ENCODE data around the gene ANXA1. TPM values are rescaled to one million over a fixed set of nuclear protein-coding genes. Genes with fewer than 3 reads are reported as not detected.
A peak's percentile ranks its signal among the peaks of the same experiment; 100 is the strongest.

ANXA1 gene
- total RNA-seq, 1 donor from 2014 or later, result 309 TPM

- TF ChIP-seq CTCF (conservative IDR thresholded peaks at IDR 0.05; ENCODE audit: low read depth, low read length), result no peak
- no peak overlapping the region for H3K4me3 ChIP-seq (ENCODE audit: low read depth, low read length)
- DNase-seq (ENCODE audit: low read depth), result no peak
Observed at GRCh38 chr9:73129941-73130685, 21.6 kb upstream of the ANXA1 start.

- H3K4me3 ChIP-seq (ENCODE audit: low read depth, low read length), result no peak overlapping the region
- TF ChIP-seq CTCF (conservative IDR thresholded peaks at IDR 0.05; ENCODE audit: low read depth, low read length), result no peak
- no peak for DNase-seq (ENCODE audit: low read depth)
Observed at GRCh38 chr9:73131461-73131860, 20.2 kb upstream of the ANXA1 start.

GRCh38 chr9:73132034-73132776, 19.5 kb upstream of the ANXA1 start:
- peak overlapping the region; percentile 49 for H3K4me3 ChIP-seq (ENCODE audit: low read depth, low read length)
- no peak for TF ChIP-seq CTCF (conservative IDR thresholded peaks at IDR 0.05; ENCODE audit: low read depth, low read length)
- no peak for DNase-seq (ENCODE audit: low read depth)

GRCh38 chr9:73133022-73133651, 18.5 kb upstream of the ANXA1 start:
- H3K4me3 ChIP-seq (ENCODE audit: low read depth, low read length), result no peak overlapping the region
- no peak for TF ChIP-seq CTCF (conservative IDR thresholded peaks at IDR 0.05; ENCODE audit: low read depth, low read length)
- DNase-seq (ENCODE audit: low read depth), result no peak

- TF ChIP-seq CTCF (conservative IDR thresholded peaks at IDR 0.05; ENCODE audit: low read depth, low read length), result no peak
- no peak overlapping the region for H3K4me3 ChIP-seq (ENCODE audit: low read depth, low read length)
- no peak for DNase-seq (ENCODE audit: low read depth)
Observed at GRCh38 chr9:73133921-73134407, 17.7 kb upstream of the ANXA1 start.

GRCh38 chr9:73135394-73135793, 16.3 kb upstream of the ANXA1 start:
- H3K4me3 ChIP-seq (ENCODE audit: low read depth, low read length), result no peak overlapping the region
- no peak for TF ChIP-seq CTCF (conservative IDR thresholded peaks at IDR 0.05; ENCODE audit: low read depth, low read length)
- no peak for DNase-seq (ENCODE audit: low read depth)
